IMR-90 (cell line): ENCODE measurements around the gene GCN1.

ENCODE experiments used
- CEBPB ChIP-seq: IDR thresholded peaks from 2 replicates; pipeline ENCODE4 v1.6.1; 2012; ENCODE audit warnings: low read depth, low read length, improper control_type of control experiment
- CHD1 ChIP-seq: IDR thresholded peaks from 2 replicates; pipeline ENCODE4 v1.6.1; 2012; ENCODE audit warnings: low read depth, low read length, improper control_type of control experiment
- FOS ChIP-seq: fragments of 150-350 bp; IDR thresholded peaks from 2 replicates; pipeline ENCODE4 v1.6.1; 2016; ENCODE audit warnings: low read depth, low read length
- MAFK ChIP-seq: IDR thresholded peaks from 2 replicates; pipeline ENCODE4 v1.6.1; 2012; ENCODE audit warnings: low read depth, low read length, improper control_type of control experiment
- MAZ ChIP-seq: IDR thresholded peaks from 2 replicates; pipeline ENCODE4 v1.6.1; 2012; ENCODE audit warnings: low read depth, mild to moderate bottlenecking, low read length, improper control_type of control experiment, moderate library complexity, borderline replicate concordance
- NFE2L2 ChIP-seq: fragments of 150-350 bp; IDR thresholded peaks from 2 replicates; pipeline ENCODE4 v1.6.1; 2016; ENCODE audit warnings: low read depth, mild to moderate bottlenecking, low read length
- POLR2A ChIP-seq: IDR thresholded peaks from 2 replicates; pipeline ENCODE4 v1.6.1; 2012; ENCODE audit warnings: mild to moderate bottlenecking, low read depth, low read length
- RAD21 ChIP-seq: IDR thresholded peaks from 2 replicates; pipeline ENCODE4 v1.6.1; 2012; ENCODE audit warnings: low read length, improper control_type of control experiment
- RCOR1 ChIP-seq: IDR thresholded peaks from 2 replicates; pipeline ENCODE4 v1.6.1; 2012; ENCODE audit warnings: mild to moderate bottlenecking, low read length, improper control_type of control experiment; ENCODE audit not compliant: insufficient replicate concordance
- SMC3 ChIP-seq: fragments of 150-350 bp; IDR thresholded peaks from 2 replicates; pipeline ENCODE4 v1.6.1; 2016; ENCODE audit warnings: low read depth, mild to moderate bottlenecking, antibody characterized with exemption, low read length, moderate library complexity
- TF ChIP-seq, protein P1 (sequence below): conservative IDR thresholded peaks from 2 replicates; pipeline ENCODE4 v1.5.1; 2012; ENCODE audit warnings: mild to moderate bottlenecking, low read depth, low read length, improper control_type of control experiment
- TF ChIP-seq, protein P2 (sequence below): fragments of 150-350 bp; IDR thresholded peaks from 2 replicates; pipeline ENCODE4 v1.6.1; 2017; ENCODE audit warnings: mild to moderate bottlenecking, antibody characterized with exemption, low read length, low read depth
- TF ChIP-seq, protein P3 (sequence below): fragments of 150-350 bp; IDR thresholded peaks from 2 replicates; pipeline ENCODE4 v1.6.1; 2016; ENCODE audit warnings: low read depth, mild to moderate bottlenecking, low read length, moderate library complexity, borderline replicate concordance

DNA sequence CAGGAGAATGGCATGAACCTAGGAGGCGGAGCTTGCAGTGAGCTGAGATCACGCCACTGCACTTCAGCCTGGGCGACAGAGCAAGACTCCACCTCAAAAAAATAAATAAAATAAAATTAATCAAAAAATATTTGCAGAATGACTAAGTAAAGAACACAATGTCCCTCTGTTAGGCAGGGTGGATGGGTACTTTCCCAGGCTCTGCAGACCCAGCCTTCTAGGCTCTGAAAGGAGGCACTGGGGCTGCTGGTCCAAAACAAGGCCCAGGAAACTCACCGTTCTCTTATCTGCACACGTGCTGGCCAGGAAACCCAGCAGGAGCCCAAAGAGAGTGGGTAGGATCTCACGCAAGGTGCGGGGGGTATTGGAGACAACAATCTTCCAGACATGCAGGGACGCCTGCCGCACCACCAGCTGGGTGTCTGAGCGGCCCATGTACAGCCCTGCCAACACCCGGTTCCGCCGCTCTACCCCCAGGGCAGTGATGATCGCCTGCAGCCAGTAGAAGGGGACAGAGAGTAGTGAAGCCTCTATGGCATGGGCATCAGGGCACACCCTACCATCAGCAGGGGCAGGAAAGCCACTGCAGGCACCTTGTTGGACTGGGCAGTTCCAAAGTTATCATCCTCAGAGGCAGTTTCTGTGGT lies 52.2 kb downstream of the GCN1 start:
- TF ChIP-seq, protein P1, sequence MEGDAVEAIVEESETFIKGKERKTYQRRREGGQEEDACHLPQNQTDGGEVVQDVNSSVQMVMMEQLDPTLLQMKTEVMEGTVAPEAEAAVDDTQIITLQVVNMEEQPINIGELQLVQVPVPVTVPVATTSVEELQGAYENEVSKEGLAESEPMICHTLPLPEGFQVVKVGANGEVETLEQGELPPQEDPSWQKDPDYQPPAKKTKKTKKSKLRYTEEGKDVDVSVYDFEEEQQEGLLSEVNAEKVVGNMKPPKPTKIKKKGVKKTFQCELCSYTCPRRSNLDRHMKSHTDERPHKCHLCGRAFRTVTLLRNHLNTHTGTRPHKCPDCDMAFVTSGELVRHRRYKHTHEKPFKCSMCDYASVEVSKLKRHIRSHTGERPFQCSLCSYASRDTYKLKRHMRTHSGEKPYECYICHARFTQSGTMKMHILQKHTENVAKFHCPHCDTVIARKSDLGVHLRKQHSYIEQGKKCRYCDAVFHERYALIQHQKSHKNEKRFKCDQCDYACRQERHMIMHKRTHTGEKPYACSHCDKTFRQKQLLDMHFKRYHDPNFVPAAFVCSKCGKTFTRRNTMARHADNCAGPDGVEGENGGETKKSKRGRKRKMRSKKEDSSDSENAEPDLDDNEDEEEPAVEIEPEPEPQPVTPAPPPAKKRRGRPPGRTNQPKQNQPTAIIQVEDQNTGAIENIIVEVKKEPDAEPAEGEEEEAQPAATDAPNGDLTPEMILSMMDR, result no peak
- TF ChIP-seq, protein P2, sequence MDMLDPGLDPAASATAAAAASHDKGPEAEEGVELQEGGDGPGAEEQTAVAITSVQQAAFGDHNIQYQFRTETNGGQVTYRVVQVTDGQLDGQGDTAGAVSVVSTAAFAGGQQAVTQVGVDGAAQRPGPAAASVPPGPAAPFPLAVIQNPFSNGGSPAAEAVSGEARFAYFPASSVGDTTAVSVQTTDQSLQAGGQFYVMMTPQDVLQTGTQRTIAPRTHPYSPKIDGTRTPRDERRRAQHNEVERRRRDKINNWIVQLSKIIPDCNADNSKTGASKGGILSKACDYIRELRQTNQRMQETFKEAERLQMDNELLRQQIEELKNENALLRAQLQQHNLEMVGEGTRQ, result no peak
- TF ChIP-seq RAD21 (no peak), MAFK (no peak), SMC3 (no peak), RCOR1 (no peak), CHD1 (no peak), POLR2A (no peak), MAZ (no peak), FOS (no peak), NFE2L2 (no peak), CEBPB (no peak)
- TF ChIP-seq, protein P3, sequence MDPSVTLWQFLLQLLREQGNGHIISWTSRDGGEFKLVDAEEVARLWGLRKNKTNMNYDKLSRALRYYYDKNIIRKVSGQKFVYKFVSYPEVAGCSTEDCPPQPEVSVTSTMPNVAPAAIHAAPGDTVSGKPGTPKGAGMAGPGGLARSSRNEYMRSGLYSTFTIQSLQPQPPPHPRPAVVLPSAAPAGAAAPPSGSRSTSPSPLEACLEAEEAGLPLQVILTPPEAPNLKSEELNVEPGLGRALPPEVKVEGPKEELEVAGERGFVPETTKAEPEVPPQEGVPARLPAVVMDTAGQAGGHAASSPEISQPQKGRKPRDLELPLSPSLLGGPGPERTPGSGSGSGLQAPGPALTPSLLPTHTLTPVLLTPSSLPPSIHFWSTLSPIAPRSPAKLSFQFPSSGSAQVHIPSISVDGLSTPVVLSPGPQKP, result no peak
